SHP77 treated with DMSO at 0.1 percent for 48 hours (cell line): ENCODE data around the gene L1CAM.

ENCODE experiments used
- DNase-seq: peaks from one replicate; lab custom pipeline; 2025; lab: John Stamatoyannopoulos, UW

L1CAM gene

GRCh38 chrX:153864561-153865320 is 21.2 kb downstream of the L1CAM start:
- DNase-seq: no peak

GRCh38 chrX:153864101-153864500 is 21.9 kb downstream of the L1CAM start:
- DNase-seq: no peak

GRCh38 chrX:153863251-153863991 is 22.6 kb downstream of the L1CAM start:
- DNase-seq: no peak

- no peak for DNase-seq
Measured at GRCh38 chrX:153862369-153863250, 23.4 kb downstream of the L1CAM start.

GRCh38 chrX:153861733-153862310 is 24.2 kb downstream of the L1CAM start:
- no peak for DNase-seq

- DNase-seq: no peak
Measured at GRCh38 chrX:153861151-153861550, 24.8 kb downstream of the L1CAM start.

GRCh38 chrX:153857348-153857903 is 28.5 kb downstream of the L1CAM start:
- DNase-seq: no peak

GRCh38 chrX:153854702-153855101 is 31.3 kb downstream of the L1CAM start:
- DNase-seq: no peak

- no peak for DNase-seq
Measured at GRCh38 chrX:153853902-153854267, 32.1 kb downstream of the L1CAM start.

GRCh38 chrX:153853180-153853901 is 32.6 kb downstream of the L1CAM start:
- no peak for DNase-seq

GRCh38 chrX:153851981-153852380 is 34.0 kb downstream of the L1CAM start:
- no peak for DNase-seq

GRCh38 chrX:153848325-153848724 is 37.6 kb downstream of the L1CAM start:
- no peak for DNase-seq

- no peak for DNase-seq
Measured at GRCh38 chrX:153845842-153846241, 40.1 kb downstream of the L1CAM start.

- DNase-seq: no peak
Measured at GRCh38 chrX:153845195-153845594, 40.8 kb downstream of the L1CAM start.

- no peak for DNase-seq
Measured at GRCh38 chrX:153844509-153845082, 41.4 kb downstream of the L1CAM start.

GRCh38 chrX:153836921-153837320 is 49.1 kb downstream of the L1CAM start:
- no peak for DNase-seq

- no peak for DNase-seq
Measured at GRCh38 chrX:153832728-153833127, 53.2 kb downstream of the L1CAM start.

GRCh38 chrX:153831429-153832150 is 54.4 kb downstream of the L1CAM start:
- no peak for DNase-seq

- DNase-seq: no peak
Measured at GRCh38 chrX:153830640-153831428, 55.1 kb downstream of the L1CAM start.
